Endodermal cell (in vitro differentiated cells): ENCODE data around the gene MARCHF10. TPM values are rescaled to one million over a fixed set of nuclear protein-coding genes. Genes with fewer than 3 reads are reported as not detected.

Experiments used
- DNase-seq: peaks from one replicate; pipeline ENCODE4 v3.0.0-alpha.2; 2017
- H3K27ac ChIP-seq: 2 replicates; pipeline ENCODE4 v1.5.1; 2013; ENCODE audit warnings: mild to moderate bottlenecking, low read depth, low read length, moderate library complexity
- H3K27me3 ChIP-seq: 2 replicates; pipeline ENCODE4 v1.6.1; 2013; ENCODE audit warnings: mild to moderate bottlenecking, low read length, moderate library complexity; ENCODE audit not compliant: insufficient read depth, control insufficient read depth, poor library complexity, severe bottlenecking
- H3K36me3 ChIP-seq: 2 replicates; pipeline ENCODE4 v1.7.0; 2013; ENCODE audit warnings: mild to moderate bottlenecking, low read length, moderate library complexity; ENCODE audit not compliant: control insufficient read depth, insufficient read depth
- H3K4me1 ChIP-seq: one replicate; pipeline ENCODE4 v1.7.0; 2013; ENCODE audit warnings: low read length; ENCODE audit not compliant: control insufficient read depth, insufficient read depth
- H3K4me3 ChIP-seq: 2 replicates; pipeline ENCODE4 v1.5.1; 2013; ENCODE audit warnings: mild to moderate bottlenecking, low read length, moderate library complexity
- H3K9ac ChIP-seq: 2 replicates; pipeline ENCODE4 v1.6.1; 2013; ENCODE audit warnings: mild to moderate bottlenecking, low read length, moderate library complexity; ENCODE audit not compliant: poor library complexity, severe bottlenecking; ENCODE audit errors: extremely low read depth
- H3K9me3 ChIP-seq: 2 replicates; pipeline ENCODE4 v1.6.1; 2013; ENCODE audit warnings: mild to moderate bottlenecking, low read length, moderate library complexity; ENCODE audit not compliant: control insufficient read depth
- H3K27ac Mint-ChIP-seq: 2 replicates; pipeline ENCODE4 v1.8.0; 2020; ENCODE audit warnings: mixed read lengths
- H3K27me3 Mint-ChIP-seq: 2 replicates; pipeline ENCODE4 v1.8.0; 2021; ENCODE audit warnings: mild to moderate bottlenecking, mixed read lengths; ENCODE audit not compliant: insufficient read depth
- H3K36me3 Mint-ChIP-seq: 2 replicates; pipeline ENCODE4 v1.8.0; 2020; ENCODE audit warnings: low read depth, mixed read lengths
- H3K4me1 Mint-ChIP-seq: 2 replicates; pipeline ENCODE4 v1.8.0; 2020; ENCODE audit warnings: mixed read lengths
- H3K4me3 Mint-ChIP-seq: 2 replicates; pipeline ENCODE4 v1.8.0; 2020; ENCODE audit warnings: mild to moderate bottlenecking, moderate library complexity, mixed read lengths
- H3K9me3 Mint-ChIP-seq: 2 replicates; pipeline ENCODE4 v1.8.0; 2020; ENCODE audit warnings: mild to moderate bottlenecking, mixed read lengths
- CTCF ChIP-seq: fragments of 200-600 bp; sonication (generic); conservative IDR thresholded peaks from 2 replicates; pipeline ENCODE4 v1.5.0; 2021; ENCODE audit warnings: antibody characterized with exemption, mild to moderate bottlenecking
- WGBS, 2 experiments: methylation state at CpG; one replicate each; pipeline versions ENCODE4 v1.1.5 to v1.1.7; 2013; ENCODE audit warnings: missing lambda C conversion rate in 2 of 2, mixed read lengths in 1 of 2; ENCODE audit not compliant: insufficient coverage in 1 of 2, insufficient read length in 1 of 2; 5-methylcytosine and 5-hydroxymethylcytosine counted together
- total RNA-seq, 2 donors: library from RNA; stranded (reverse); fragmentation: NEBNext Ultra II Directional in 1 of 2; extraction: Animal tissue kit (Norgen Biotek cat#: 25700) in 1 of 2; gene quantifications; 2 replicates in 1 of 2; 3 replicates in 1 of 2; pipeline ENCODE4 v1.2.1, GENCODE V29; 2021

MARCHF10 gene
- total RNA-seq, 2 donors from 2014 or later, result 0.57 to 1.7 TPM

- DNase-seq, result no peak
Observed at GRCh38 chr17:62674841-62675240, 133.3 kb downstream of the MARCHF10 start.

GRCh38 chr17:62674363-62674739 is 133.8 kb downstream of the MARCHF10 start:
- Histone ChIP-seq H3K4me1 (no peaks in the 10 kb centered on the region), H3K36me3 (peaks cover 52% of the 10 kb centered on the region), H3K9me3 (no peaks in the 10 kb centered on the region), H3K9ac (no peak overlapping the region), H3K4me3 (no peak overlapping the region), H3K27ac (no peak overlapping the region), H3K27me3 (no peaks in the 10 kb centered on the region)
- no peaks in the 10 kb centered on the region for H3K9me3 Mint-ChIP-seq
- no peak overlapping the region for H3K27ac Mint-ChIP-seq
- 96 to 100% methylated on average over 1 to 6 of the region's 6 CpGs for WGBS, 2 experiments
- no peak for TF ChIP-seq CTCF
- peaks cover 51% of the 10 kb centered on the region for H3K36me3 Mint-ChIP-seq
- no peak overlapping the region for H3K4me3 Mint-ChIP-seq
- no peaks in the 10 kb centered on the region for H3K4me1 Mint-ChIP-seq
- DNase-seq, result no peak
- H3K27me3 Mint-ChIP-seq, result no peaks in the 10 kb centered on the region

More at GRCh38 chr17:62674841-62675240, 133.3 kb downstream of the MARCHF10 start:
- Mint-ChIP-seq H3K27ac (no peak overlapping the region), H3K4me3 (no peak overlapping the region), H3K4me1 (no peaks in the 10 kb centered on the region), H3K27me3 (no peaks in the 10 kb centered on the region), H3K36me3 (peaks cover 54% of the 10 kb centered on the region), H3K9me3 (no peaks in the 10 kb centered on the region)
- H3K9ac ChIP-seq, result no peak overlapping the region
- no peak overlapping the region for H3K4me3 ChIP-seq
- H3K4me1 ChIP-seq, result no peaks in the 10 kb centered on the region
- peaks cover 52% of the 10 kb centered on the region for H3K36me3 ChIP-seq
- H3K9me3 ChIP-seq, result no peaks in the 10 kb centered on the region
- H3K27me3 ChIP-seq, result no peaks in the 10 kb centered on the region
- no peak for TF ChIP-seq CTCF
- WGBS, 2 experiments, result 96% methylated on average over 3 of the region's 3 CpGs; no CpG with 5 or more reads in 1 of the 2 experiments
- no peak overlapping the region for H3K27ac ChIP-seq

GRCh38 chr17:62673614-62674362 is 134.3 kb downstream of the MARCHF10 start:
- no peaks in the 10 kb centered on the region for H3K27me3 Mint-ChIP-seq
- no peak overlapping the region for H3K27ac Mint-ChIP-seq
- Histone ChIP-seq H3K9me3 (no peaks in the 10 kb centered on the region), H3K27me3 (no peaks in the 10 kb centered on the region), H3K4me3 (no peak overlapping the region), H3K4me1 (no peaks in the 10 kb centered on the region), H3K9ac (no peak overlapping the region), H3K27ac (no peak overlapping the region), H3K36me3 (peaks cover 55% of the 10 kb centered on the region)
- no peak overlapping the region for H3K4me3 Mint-ChIP-seq
- no peaks in the 10 kb centered on the region for H3K4me1 Mint-ChIP-seq
- no peak for TF ChIP-seq CTCF
- peaks cover 46% of the 10 kb centered on the region for H3K36me3 Mint-ChIP-seq
- 92 to 95% methylated on average over 11 to 20 of the region's 20 CpGs for WGBS, 2 experiments
- no peaks in the 10 kb centered on the region for H3K9me3 Mint-ChIP-seq
- DNase-seq, result no peak
